ENCODE measurements around the gene MINDY2. TPM values are rescaled to one million over a fixed set of nuclear protein-coding genes. Genes with fewer than 3 reads are reported as not detected.
"Not testable (repeated sequence)": the region's sequence is repeated elsewhere in the genome, so short reads cannot be mapped to it uniquely, and the experiment has no call there.

MINDY2 gene
- polyA plus RNA-seq, 1 donor (not counting 4 experiments of a cell fraction or from before 2014, with no cell fraction given), result 11.2 TPM

DNA sequence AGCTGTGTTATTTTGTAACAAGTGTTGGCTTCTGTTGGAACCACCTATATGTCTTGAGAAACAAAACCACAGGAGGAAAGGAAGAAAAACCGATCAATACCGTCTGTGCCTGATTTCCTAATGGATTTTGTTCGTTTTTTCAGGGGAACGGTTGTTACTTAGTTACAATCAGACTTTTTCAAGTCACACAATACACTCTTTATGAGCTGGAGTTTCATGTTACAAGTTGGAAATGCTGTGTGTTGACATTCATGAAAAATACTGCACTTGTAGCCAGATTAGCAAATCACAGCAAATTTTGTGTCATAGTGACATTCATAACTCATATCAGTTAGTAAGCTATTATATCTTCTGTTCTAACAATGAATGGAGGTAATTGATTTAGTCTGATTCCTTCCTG is 83.5 kb downstream of the MINDY2 start:
- Histone ChIP-seq H3K9me3 (ENCODE audit: control insufficient read depth, low read depth, low read length) (no peaks in the 10 kb centered on the region), H3K4me1 (ENCODE audit: control insufficient read depth, extremely low read depth, insufficient read depth, low read length) (no peaks in the 10 kb centered on the region), H3K27ac (ENCODE audit: control insufficient read depth, insufficient read depth, low read length) (no peak overlapping the region), H3K27me3 (ENCODE audit: control insufficient read depth, extremely low read depth, insufficient read depth, low read length) (no peaks in the 10 kb centered on the region), H3K4me2 (ENCODE audit: control insufficient read depth, extremely low read depth, insufficient read depth, low read depth, low read length) (no peak overlapping the region), H3K9ac (ENCODE audit: control insufficient read depth, extremely low read depth, insufficient read depth, low read length) (no peak overlapping the region), H3K79me2 (ENCODE audit: control insufficient read depth, insufficient read depth, low read length) (no peaks in the 10 kb centered on the region), H3K9me1 (ENCODE audit: control insufficient read depth, extremely low read depth, insufficient read depth, low read length) (no peaks in the 10 kb centered on the region), H2AFZ (ENCODE audit: control insufficient read depth, low read length) (no peak overlapping the region), H3K4me3 (ENCODE audit: control insufficient read depth in 2 of 3, extremely low read depth in 1 of 3, insufficient read depth in 2 of 3, low read depth in 1 of 3, low read length in 3 of 3) (no peak overlapping the region), H3K36me3 (ENCODE audit: control insufficient read depth in 2 of 2, extremely low read depth in 1 of 2, insufficient read depth in 2 of 2, low read length in 2 of 2) (peaks cover 3 to 4% of the 10 kb centered on the region in 2 experiments), H4K20me1 (ENCODE audit: control insufficient read depth, extremely low read depth, insufficient read depth, low read length) (no peaks in the 10 kb centered on the region)
- dilution Hi-C loops (cut with MboI; ENCODE audit: extremely low pct_ligation_motif_present, low sequenced_read_pairs), result no loop called here
- TF ChIP-seq EZH2 (IDR thresholded peaks at IDR 0.05; ENCODE audit: low read length), result no peak
- TF ChIP-seq, protein P1, sequence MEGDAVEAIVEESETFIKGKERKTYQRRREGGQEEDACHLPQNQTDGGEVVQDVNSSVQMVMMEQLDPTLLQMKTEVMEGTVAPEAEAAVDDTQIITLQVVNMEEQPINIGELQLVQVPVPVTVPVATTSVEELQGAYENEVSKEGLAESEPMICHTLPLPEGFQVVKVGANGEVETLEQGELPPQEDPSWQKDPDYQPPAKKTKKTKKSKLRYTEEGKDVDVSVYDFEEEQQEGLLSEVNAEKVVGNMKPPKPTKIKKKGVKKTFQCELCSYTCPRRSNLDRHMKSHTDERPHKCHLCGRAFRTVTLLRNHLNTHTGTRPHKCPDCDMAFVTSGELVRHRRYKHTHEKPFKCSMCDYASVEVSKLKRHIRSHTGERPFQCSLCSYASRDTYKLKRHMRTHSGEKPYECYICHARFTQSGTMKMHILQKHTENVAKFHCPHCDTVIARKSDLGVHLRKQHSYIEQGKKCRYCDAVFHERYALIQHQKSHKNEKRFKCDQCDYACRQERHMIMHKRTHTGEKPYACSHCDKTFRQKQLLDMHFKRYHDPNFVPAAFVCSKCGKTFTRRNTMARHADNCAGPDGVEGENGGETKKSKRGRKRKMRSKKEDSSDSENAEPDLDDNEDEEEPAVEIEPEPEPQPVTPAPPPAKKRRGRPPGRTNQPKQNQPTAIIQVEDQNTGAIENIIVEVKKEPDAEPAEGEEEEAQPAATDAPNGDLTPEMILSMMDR (optimal IDR thresholded peaks at IDR 0.05 in 1 of 3, IDR thresholded peaks at IDR 0.05 in 1 of 3, conservative IDR thresholded peaks at IDR 0.05 in 1 of 3; ENCODE audit: extremely low read depth in 1 of 3, insufficient read depth in 2 of 3, low read length in 3 of 3), result no peak
- no peak for DNase-seq (ENCODE audit: low read depth, low spot score)
- peak; percentile 26 for FAIRE-seq

DNA sequence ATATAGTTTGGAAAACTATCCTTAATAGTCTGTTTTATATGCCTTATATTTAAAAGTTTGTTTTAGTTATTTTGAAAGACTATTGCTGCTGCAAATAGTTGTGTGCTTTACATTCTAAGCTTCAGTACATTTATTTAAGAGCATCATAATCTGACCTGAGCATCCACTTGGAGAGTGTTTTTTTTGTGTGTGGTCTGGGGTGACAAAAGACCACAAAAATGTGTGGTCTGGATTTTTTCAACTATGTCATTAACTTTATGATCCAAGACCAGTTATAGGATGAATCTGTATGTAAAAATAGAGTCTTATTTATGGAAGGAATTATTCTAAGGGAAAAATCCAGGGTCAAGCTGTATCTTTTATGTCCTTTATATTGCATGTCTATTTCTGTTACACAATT is 85.0 kb downstream of the MINDY2 start:
- dilution Hi-C loops (cut with MboI; ENCODE audit: extremely low pct_ligation_motif_present, low sequenced_read_pairs), result no loop called here
- DNase-seq (ENCODE audit: low read depth, low spot score), result no peak
- TF ChIP-seq, protein P1 (optimal IDR thresholded peaks at IDR 0.05 in 1 of 3, IDR thresholded peaks at IDR 0.05 in 1 of 3, conservative IDR thresholded peaks at IDR 0.05 in 1 of 3; ENCODE audit: extremely low read depth in 1 of 3, insufficient read depth in 2 of 3, low read length in 3 of 3), result no peak
- no peak for TF ChIP-seq EZH2 (IDR thresholded peaks at IDR 0.05; ENCODE audit: low read length)
- Histone ChIP-seq H4K20me1 (ENCODE audit: control insufficient read depth, extremely low read depth, insufficient read depth, low read length) (no peaks in the 10 kb centered on the region), H2AFZ (ENCODE audit: control insufficient read depth, low read length) (no peak overlapping the region), H3K4me2 (ENCODE audit: control insufficient read depth, extremely low read depth, insufficient read depth, low read depth, low read length) (no peak overlapping the region), H3K27me3 (ENCODE audit: control insufficient read depth, extremely low read depth, insufficient read depth, low read length) (no peaks in the 10 kb centered on the region), H3K4me3 (ENCODE audit: control insufficient read depth in 2 of 3, extremely low read depth in 1 of 3, insufficient read depth in 2 of 3, low read depth in 1 of 3, low read length in 3 of 3) (no peak overlapping the region), H3K36me3 (ENCODE audit: control insufficient read depth in 2 of 2, extremely low read depth in 1 of 2, insufficient read depth in 2 of 2, low read length in 2 of 2) (peaks cover 1 to 4% of the 10 kb centered on the region in 2 experiments), H3K79me2 (ENCODE audit: control insufficient read depth, insufficient read depth, low read length) (no peaks in the 10 kb centered on the region), H3K9me3 (ENCODE audit: control insufficient read depth, low read depth, low read length) (no peaks in the 10 kb centered on the region), H3K4me1 (ENCODE audit: control insufficient read depth, extremely low read depth, insufficient read depth, low read length) (no peaks in the 10 kb centered on the region), H3K9ac (ENCODE audit: control insufficient read depth, extremely low read depth, insufficient read depth, low read length) (no peak overlapping the region), H3K27ac (ENCODE audit: control insufficient read depth, insufficient read depth, low read length) (no peak overlapping the region), H3K9me1 (ENCODE audit: control insufficient read depth, extremely low read depth, insufficient read depth, low read length) (no peaks in the 10 kb centered on the region)
- FAIRE-seq, result no peak

DNA sequence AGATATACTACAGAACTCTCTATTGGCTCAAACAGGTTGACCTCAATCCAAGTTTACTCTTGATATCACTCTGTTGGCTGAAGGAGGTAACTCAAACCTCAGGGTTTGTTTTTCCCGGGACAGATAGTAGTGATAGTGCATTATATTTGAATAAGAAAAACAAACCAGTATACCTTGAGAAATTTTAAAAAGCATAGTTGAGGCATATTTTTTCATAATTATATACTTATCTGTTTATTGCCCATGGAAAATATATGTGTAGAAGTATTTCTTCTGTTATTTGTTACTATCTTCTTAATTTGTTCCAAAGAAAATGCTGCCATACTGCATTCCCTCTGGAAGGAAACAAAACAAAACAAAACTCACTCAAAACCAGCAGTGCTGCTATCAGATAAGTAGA is 85.5 kb downstream of the MINDY2 start:
- H4K20me1 ChIP-seq (ENCODE audit: control insufficient read depth, extremely low read depth, insufficient read depth, low read length); DNase-seq (ENCODE audit: low read depth, low spot score); dilution Hi-C loops (cut with MboI; ENCODE audit: extremely low pct_ligation_motif_present, low sequenced_read_pairs); H3K9ac ChIP-seq (ENCODE audit: control insufficient read depth, extremely low read depth, insufficient read depth, low read length); H2AFZ ChIP-seq (ENCODE audit: control insufficient read depth, low read length); FAIRE-seq; H3K36me3 ChIP-seq (ENCODE audit: control insufficient read depth in 2 of 2, extremely low read depth in 1 of 2, insufficient read depth in 2 of 2, low read length in 2 of 2); H3K9me1 ChIP-seq (ENCODE audit: control insufficient read depth, extremely low read depth, insufficient read depth, low read length); H3K4me1 ChIP-seq (ENCODE audit: control insufficient read depth, extremely low read depth, insufficient read depth, low read length); H3K4me3 ChIP-seq (ENCODE audit: control insufficient read depth in 2 of 3, extremely low read depth in 1 of 3, insufficient read depth in 2 of 3, low read depth in 1 of 3, low read length in 3 of 3); H3K79me2 ChIP-seq (ENCODE audit: control insufficient read depth, insufficient read depth, low read length); H3K4me2 ChIP-seq (ENCODE audit: control insufficient read depth, extremely low read depth, insufficient read depth, low read depth, low read length); H3K9me3 ChIP-seq (ENCODE audit: control insufficient read depth, low read depth, low read length); H3K27ac ChIP-seq (ENCODE audit: control insufficient read depth, insufficient read depth, low read length); H3K27me3 ChIP-seq (ENCODE audit: control insufficient read depth, extremely low read depth, insufficient read depth, low read length): not testable (repeated sequence)

Measured in keratinocyte (primary cell).